Activated B cell treated with CpG ODN at 0.5 μM for 24 hours (primary cell): Measurements from ENCODE around the gene CBFA2T2. TPM values are rescaled to one million over a fixed set of nuclear protein-coding genes. Genes with fewer than 3 reads are reported as not detected.
"Not testable (repeated sequence)": the region's sequence is repeated elsewhere in the genome, so short reads cannot be mapped to it uniquely, and the experiment has no call there.

ENCODE experiments used
- ATAC-seq: fragments of 200-7000 bp; cut with Tn5 transposase; one replicate; pipeline ENCODE4 v1.10.0; 2021; ENCODE audit warnings: low read depth, mild to moderate bottlenecking, moderate library complexity
- CTCF ChIA-PET: fragments of 350-600 bp; sonication (Branson Sonifier 250); formaldehyde crosslinking; loops from one replicate; lab custom pipeline; 2021; ENCODE audit warnings: antibody characterized with exemption; lab: Charles Lee
- POLR2A ChIA-PET: fragments of 350-600 bp; sonication (Branson Sonifier 250); formaldehyde crosslinking; loops from one replicate; lab custom pipeline; 2021; ENCODE audit warnings: antibody characterized with exemption; lab: Charles Lee
- DNase-seq: peaks from one replicate; pipeline ENCODE4 v3.0.0; 2022
- H3K27ac Mint-ChIP-seq: one replicate; pipeline ENCODE4 v1.8.0; 2020; ENCODE audit warnings: mixed read lengths
- H3K27me3 Mint-ChIP-seq: one replicate; pipeline ENCODE4 v1.8.0; 2021; ENCODE audit warnings: mixed read lengths
- H3K36me3 Mint-ChIP-seq: one replicate; pipeline ENCODE4 v1.8.0; 2021; ENCODE audit warnings: low read depth, mixed read lengths
- H3K4me1 Mint-ChIP-seq: one replicate; pipeline ENCODE4 v1.8.0; 2021; ENCODE audit warnings: mixed read lengths
- H3K4me3 Mint-ChIP-seq: one replicate; pipeline ENCODE4 v1.8.0; 2020; ENCODE audit warnings: mild to moderate bottlenecking, mixed read lengths
- H3K9me3 Mint-ChIP-seq: one replicate; pipeline ENCODE4 v1.8.0; 2020; ENCODE audit warnings: mixed read lengths
- CTCF ChIP-seq: fragments of 200-600 bp; IDR thresholded peaks from one replicate; pipeline ENCODE4 v1.8.0; 2022; ENCODE audit warnings: antibody characterized with exemption, mild to moderate bottlenecking
- intact Hi-C: fragments of 100-400 bp; cut with micrococcal nuclease; formaldehyde crosslinking; loops from one replicate; pipeline ENCODE4 v1.15.1; 2024
- total RNA-seq: library from RNA; stranded (reverse); gene quantifications from 2 replicates; pipeline ENCODE4 v1.2.3, GENCODE V29; 2022

CBFA2T2 gene
- total RNA-seq, 1 donor from 2014 or later, result 15.8 TPM

GRCh38 chr20:33589059-33589458, 99.2 kb downstream of the CBFA2T2 start:
- ATAC-seq, result no peak
- no peaks in the 10 kb centered on the region for H3K27me3 Mint-ChIP-seq
- no peak for TF ChIP-seq CTCF
- intact Hi-C loops, result no loop called here
- peaks cover 2% of the 10 kb centered on the region for H3K36me3 Mint-ChIP-seq
- CTCF ChIA-PET, result no interaction called here
- H3K4me1 Mint-ChIP-seq, result peaks cover 10% of the 10 kb centered on the region
- H3K9me3 Mint-ChIP-seq, result no peaks in the 10 kb centered on the region
- H3K27ac Mint-ChIP-seq, result no peak overlapping the region
- no peak for DNase-seq
- H3K4me3 Mint-ChIP-seq, result no peak overlapping the region
- POLR2A ChIA-PET, result no interaction called here

- Mint-ChIP-seq H3K4me1 (peaks cover 10% of the 10 kb centered on the region), H3K4me3 (peak overlapping the region; percentile 25), H3K27ac (peak overlapping the region; percentile 80)
- CTCF ChIA-PET, H3K27me3 Mint-ChIP-seq, H3K36me3 Mint-ChIP-seq, H3K9me3 Mint-ChIP-seq: not testable (repeated sequence)
- peak; percentile 58 for ATAC-seq
- DNase-seq, result peak; percentile 24
- intact Hi-C loops, result loop anchor here (5.0 kb wide), 1 partner anchor 35 kb away; no protein-coding TSS in a partner anchor
- POLR2A ChIA-PET, result interaction anchor here (0.6 kb wide), 1 partner anchor 169 kb away, joined by 4 read pairs; no protein-coding TSS in a partner anchor
Measured at GRCh38 chr20:33591901-33592300, 102.0 kb downstream of the CBFA2T2 start.

- TF ChIP-seq CTCF, result no peak
- H3K27me3 Mint-ChIP-seq, result no peaks in the 10 kb centered on the region
- POLR2A ChIA-PET, result interaction anchor here (0.6 kb wide), 1 partner anchor 17 kb away, joined by 3 read pairs; no protein-coding TSS in a partner anchor
- CTCF ChIA-PET, result no interaction called here
- H3K9me3 Mint-ChIP-seq, result no peaks in the 10 kb centered on the region
- ATAC-seq (no peak), DNase-seq (no peak)
- peaks cover 10% of the 10 kb centered on the region for H3K4me1 Mint-ChIP-seq
- intact Hi-C loops, result loop anchor here (5.0 kb wide), 1 partner anchor 37 kb away; no protein-coding TSS in a partner anchor
- H3K4me3 Mint-ChIP-seq, result no peak overlapping the region
- no peak overlapping the region for H3K27ac Mint-ChIP-seq
- peaks cover 12% of the 10 kb centered on the region for H3K36me3 Mint-ChIP-seq
Measured at GRCh38 chr20:33594743-33595142, 104.8 kb downstream of the CBFA2T2 start.

GRCh38 chr20:33600414-33600813, 110.5 kb downstream of the CBFA2T2 start:
- no peak for ATAC-seq
- H3K27ac Mint-ChIP-seq, result no peak overlapping the region
- peaks cover 35% of the 10 kb centered on the region for H3K4me1 Mint-ChIP-seq
- no peak for TF ChIP-seq CTCF
- intact Hi-C loops, result loop anchor here (5.0 to 10.0 kb wide), 2 partner anchors 33 to 106 kb away; partner anchors contain the start of gene CBFA2T2
- H3K36me3 Mint-ChIP-seq, result peaks cover 18% of the 10 kb centered on the region
- ChIA-PET CTCF (no interaction called here), POLR2A (interaction anchor here (0.6 kb wide), 1 partner anchor 17 kb away, joined by 3 read pairs; no protein-coding TSS in a partner anchor)
- H3K9me3 Mint-ChIP-seq, result no peaks in the 10 kb centered on the region
- no peak for DNase-seq
- no peak overlapping the region for H3K4me3 Mint-ChIP-seq
- no peaks in the 10 kb centered on the region for H3K27me3 Mint-ChIP-seq

GRCh38 chr20:33600981-33601380, 111.1 kb downstream of the CBFA2T2 start:
- no peaks in the 10 kb centered on the region for H3K27me3 Mint-ChIP-seq
- ATAC-seq, result no peak
- peaks cover 18% of the 10 kb centered on the region for H3K36me3 Mint-ChIP-seq
- intact Hi-C loops, result loop anchor here (5.0 to 10.0 kb wide), 2 partner anchors 34 to 106 kb away; partner anchors contain the start of gene CBFA2T2
- DNase-seq, result no peak
- TF ChIP-seq CTCF, result no peak
- ChIA-PET POLR2A (no interaction called here), CTCF (no interaction called here)
- no peaks in the 10 kb centered on the region for H3K9me3 Mint-ChIP-seq
- H3K4me1 Mint-ChIP-seq, result peaks cover 39% of the 10 kb centered on the region
- no peak overlapping the region for H3K27ac Mint-ChIP-seq
- no peak overlapping the region for H3K4me3 Mint-ChIP-seq
